DOHH2 (cell line): ENCODE measurements around the gene RAB4B.
"Not testable (repeated sequence)": the region's sequence is repeated elsewhere in the genome, so short reads cannot be mapped to it uniquely, and the experiment has no call there.

Source experiments
- H3F3A ChIP-seq: fragments of 200-600 bp; sonication (generic), shearing (Covaris generic); 2 replicates; pipeline ENCODE4 v1.6.0; 2016; ENCODE audit warnings: antibody characterized with exemption, mild to moderate bottlenecking; ENCODE audit not compliant: control insufficient read depth, insufficient read depth
- H3K27ac ChIP-seq: fragments of 200-600 bp; sonication (generic); 2 replicates; pipeline ENCODE4 v1.5.1; 2014; ENCODE audit warnings: low read depth, mild to moderate bottlenecking, low read length, moderate library complexity
- H3K27me3 ChIP-seq: fragments of 200-600 bp; sonication (generic); 2 replicates; pipeline ENCODE4 v1.6.1; 2014; ENCODE audit warnings: mild to moderate bottlenecking, low read length, mixed read lengths; ENCODE audit not compliant: control insufficient read depth
- H3K36me3 ChIP-seq: fragments of 200-600 bp; sonication (generic); 2 replicates; pipeline ENCODE4 v1.6.1; 2014; ENCODE audit warnings: mild to moderate bottlenecking, low read length, moderate library complexity, mixed read lengths; ENCODE audit not compliant: control insufficient read depth
- H3K4me1 ChIP-seq: fragments of 200-600 bp; sonication (generic); 2 replicates; pipeline ENCODE4 v1.6.1; 2014; ENCODE audit warnings: mild to moderate bottlenecking, low read length, mixed read lengths; ENCODE audit not compliant: control insufficient read depth
- H3K4me2 ChIP-seq: fragments of 200-600 bp; sonication (generic); 2 replicates; pipeline ENCODE4 v1.6.0; 2014; ENCODE audit warnings: mild to moderate bottlenecking, low read length, moderate library complexity
- H3K4me3 ChIP-seq: fragments of 200-600 bp; sonication (generic); 2 replicates; pipeline ENCODE4 v1.5.1; 2014; ENCODE audit warnings: mild to moderate bottlenecking, low read length, mixed read lengths
- H3K79me2 ChIP-seq: fragments of 200-600 bp; sonication (generic); 2 replicates; pipeline ENCODE4 v1.6.1; 2014; ENCODE audit warnings: mild to moderate bottlenecking, low read length, mixed read lengths; ENCODE audit not compliant: control insufficient read depth
- H3K9me2 ChIP-seq: fragments of 200-600 bp; sonication (generic); replicated peaks from 2 replicates; pipeline ENCODE4 v1.6.1; 2014; ENCODE audit warnings: mild to moderate bottlenecking, low read length, mixed read lengths; ENCODE audit not compliant: control insufficient read depth
- H3K9me3 ChIP-seq: fragments of 200-600 bp; sonication (generic); 2 replicates; pipeline ENCODE4 v1.6.1; 2014; ENCODE audit warnings: antibody characterized with exemption, low read length, mixed read lengths; ENCODE audit not compliant: control insufficient read depth, insufficient read depth
- H4K20me1 ChIP-seq: fragments of 200-600 bp; sonication (generic); 2 replicates; pipeline ENCODE4 v1.6.0; 2014; ENCODE audit warnings: low read depth, mild to moderate bottlenecking, antibody characterized with exemption, low read length, moderate library complexity; ENCODE audit not compliant: control insufficient read depth, insufficient read depth
- EZH2phosphoT487 ChIP-seq: fragments of 200-600 bp; sonication (generic); IDR thresholded peaks from 2 replicates; pipeline ENCODE4 v1.6.1; 2017; ENCODE audit warnings: borderline replicate concordance, mild to moderate bottlenecking, antibody characterized with exemption, low read length, moderate library complexity, mixed read lengths
- TF ChIP-seq, protein P1 (sequence below): fragments of 200-600 bp; sonication (generic); IDR thresholded peaks from one replicate; pipeline ENCODE4 v1.5.1; 2014; ENCODE audit warnings: antibody characterized with exemption, mild to moderate bottlenecking, low read depth, low read length; ENCODE audit not compliant: poor library complexity, severe bottlenecking

The RAB4B gene

DNA sequence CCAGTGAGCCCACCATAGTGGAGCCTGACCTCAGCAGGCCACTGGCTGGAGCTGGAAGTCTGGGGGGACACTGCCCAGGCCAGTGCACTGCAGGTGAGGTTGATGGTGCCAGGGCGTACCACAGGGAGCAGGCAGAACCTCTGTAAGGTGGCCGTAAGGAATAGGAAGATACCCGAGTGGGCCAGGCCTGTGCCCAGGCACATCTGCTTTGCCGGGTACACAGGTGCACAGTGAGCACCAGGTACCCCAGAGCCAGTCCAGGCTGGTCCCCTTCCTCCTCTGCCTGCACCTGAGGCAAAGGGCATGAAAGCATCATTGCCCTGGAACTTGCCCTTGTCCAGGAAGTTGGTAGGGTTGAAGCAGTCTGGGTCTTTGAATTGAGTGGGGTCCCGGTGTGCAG lies 30.4 kb downstream of the RAB4B start:
- Histone ChIP-seq H3K4me3 (no peak overlapping the region), H3K36me3 (peaks cover 61% of the 10 kb centered on the region), H3K27me3 (peaks cover 12% of the 10 kb centered on the region), H3F3A (peaks cover 7% of the 10 kb centered on the region), H3K4me2 (no peak overlapping the region), H4K20me1 (peaks cover 30% of the 10 kb centered on the region; the same call in 1 of the 2 replicates), H3K9me2 (no peaks in the 10 kb centered on the region), H3K9me3 (no peaks in the 10 kb centered on the region), H3K27ac (no peak overlapping the region), H3K79me2 (peaks cover 47% of the 10 kb centered on the region), H3K4me1 (peaks cover 53% of the 10 kb centered on the region)
- no peak for TF ChIP-seq EZH2phosphoT487
- TF ChIP-seq, protein P1, sequence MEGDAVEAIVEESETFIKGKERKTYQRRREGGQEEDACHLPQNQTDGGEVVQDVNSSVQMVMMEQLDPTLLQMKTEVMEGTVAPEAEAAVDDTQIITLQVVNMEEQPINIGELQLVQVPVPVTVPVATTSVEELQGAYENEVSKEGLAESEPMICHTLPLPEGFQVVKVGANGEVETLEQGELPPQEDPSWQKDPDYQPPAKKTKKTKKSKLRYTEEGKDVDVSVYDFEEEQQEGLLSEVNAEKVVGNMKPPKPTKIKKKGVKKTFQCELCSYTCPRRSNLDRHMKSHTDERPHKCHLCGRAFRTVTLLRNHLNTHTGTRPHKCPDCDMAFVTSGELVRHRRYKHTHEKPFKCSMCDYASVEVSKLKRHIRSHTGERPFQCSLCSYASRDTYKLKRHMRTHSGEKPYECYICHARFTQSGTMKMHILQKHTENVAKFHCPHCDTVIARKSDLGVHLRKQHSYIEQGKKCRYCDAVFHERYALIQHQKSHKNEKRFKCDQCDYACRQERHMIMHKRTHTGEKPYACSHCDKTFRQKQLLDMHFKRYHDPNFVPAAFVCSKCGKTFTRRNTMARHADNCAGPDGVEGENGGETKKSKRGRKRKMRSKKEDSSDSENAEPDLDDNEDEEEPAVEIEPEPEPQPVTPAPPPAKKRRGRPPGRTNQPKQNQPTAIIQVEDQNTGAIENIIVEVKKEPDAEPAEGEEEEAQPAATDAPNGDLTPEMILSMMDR: no peak

DNA sequence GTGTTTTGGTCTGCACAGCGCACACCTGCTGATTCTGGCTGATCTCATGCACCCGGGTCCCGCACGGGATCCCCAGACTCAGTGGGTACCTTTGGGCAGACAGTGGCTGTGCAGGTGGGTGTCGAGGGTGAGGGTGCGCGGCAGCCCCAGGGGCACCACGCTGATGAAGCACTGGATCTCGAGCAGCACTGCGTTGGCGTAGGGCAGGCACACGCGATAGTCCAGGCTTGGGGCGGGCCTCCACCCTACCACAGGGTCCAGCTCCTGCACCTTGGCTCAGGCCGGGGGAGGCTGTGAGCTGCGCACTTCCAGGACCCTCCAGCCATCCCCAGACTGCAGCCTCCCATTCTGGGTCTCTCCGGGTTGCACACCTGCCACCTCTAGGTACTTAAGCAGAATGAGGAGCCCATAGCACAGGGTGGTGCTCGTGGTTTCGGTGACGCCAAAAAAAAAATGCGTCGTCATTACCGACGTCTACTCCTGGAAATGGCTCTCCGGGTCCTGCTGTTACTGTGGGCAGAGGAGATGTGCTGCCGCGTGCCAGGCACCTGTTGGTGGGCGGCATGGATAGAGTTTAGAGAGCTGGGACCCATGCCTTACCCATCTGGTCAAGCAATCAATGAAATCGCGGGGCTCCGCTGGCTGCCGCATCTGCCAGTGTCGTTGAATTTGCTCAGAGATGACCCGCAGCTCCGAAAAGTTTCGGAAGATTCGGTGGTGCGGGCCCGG lies 31.5 kb downstream of the RAB4B start:
- H3K4me3 ChIP-seq: no peak overlapping the region
- TF ChIP-seq, protein P1: no peak
- no peak for TF ChIP-seq EZH2phosphoT487
- H3K4me2 ChIP-seq: no peak overlapping the region
- H3F3A ChIP-seq: peaks cover 5% of the 10 kb centered on the region
- peaks cover 43% of the 10 kb centered on the region for H3K4me1 ChIP-seq
- H3K27me3 ChIP-seq: peaks cover 17% of the 10 kb centered on the region
- H3K9me3 ChIP-seq: no peaks in the 10 kb centered on the region
- no peak overlapping the region for H3K27ac ChIP-seq
- H3K79me2 ChIP-seq: peaks cover 37% of the 10 kb centered on the region
- peaks cover 54% of the 10 kb centered on the region for H3K36me3 ChIP-seq
- peaks cover 29% of the 10 kb centered on the region; the same call in 1 of the 2 replicates for H4K20me1 ChIP-seq
- H3K9me2 ChIP-seq: no peaks in the 10 kb centered on the region

DNA sequence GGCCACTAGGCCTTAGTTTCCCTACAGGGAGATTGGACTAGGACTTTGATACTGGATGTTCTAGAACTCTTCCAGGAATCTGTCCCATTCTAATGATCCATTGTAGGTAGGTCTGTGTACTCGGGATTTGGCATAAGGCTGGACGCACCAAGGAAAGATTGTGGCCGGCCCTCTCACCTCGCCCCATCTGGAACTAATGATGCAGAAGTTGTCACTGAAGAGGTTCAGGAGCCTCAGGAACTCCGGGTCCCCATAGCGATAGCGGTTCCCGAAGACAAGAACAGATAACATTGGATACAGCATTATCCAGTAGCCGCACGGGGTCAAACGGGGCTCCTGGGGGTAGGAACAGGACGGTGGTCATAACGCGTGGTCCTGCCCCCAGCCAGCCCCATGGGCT lies 32.1 kb downstream of the RAB4B start:
- Histone ChIP-seq H3K9me3 (no peaks in the 10 kb centered on the region), H3K27ac (no peak overlapping the region), H4K20me1 (peaks cover 23% of the 10 kb centered on the region; the same call in 1 of the 2 replicates), H3K4me2 (no peak overlapping the region), H3F3A (peaks cover 3% of the 10 kb centered on the region), H3K4me1 (peaks cover 37% of the 10 kb centered on the region), H3K27me3 (peaks cover 19% of the 10 kb centered on the region), H3K4me3 (no peak overlapping the region), H3K36me3 (peaks cover 48% of the 10 kb centered on the region), H3K79me2 (peaks cover 30% of the 10 kb centered on the region), H3K9me2 (no peaks in the 10 kb centered on the region)
- no peak for TF ChIP-seq EZH2phosphoT487
- TF ChIP-seq, protein P1: no peak

DNA sequence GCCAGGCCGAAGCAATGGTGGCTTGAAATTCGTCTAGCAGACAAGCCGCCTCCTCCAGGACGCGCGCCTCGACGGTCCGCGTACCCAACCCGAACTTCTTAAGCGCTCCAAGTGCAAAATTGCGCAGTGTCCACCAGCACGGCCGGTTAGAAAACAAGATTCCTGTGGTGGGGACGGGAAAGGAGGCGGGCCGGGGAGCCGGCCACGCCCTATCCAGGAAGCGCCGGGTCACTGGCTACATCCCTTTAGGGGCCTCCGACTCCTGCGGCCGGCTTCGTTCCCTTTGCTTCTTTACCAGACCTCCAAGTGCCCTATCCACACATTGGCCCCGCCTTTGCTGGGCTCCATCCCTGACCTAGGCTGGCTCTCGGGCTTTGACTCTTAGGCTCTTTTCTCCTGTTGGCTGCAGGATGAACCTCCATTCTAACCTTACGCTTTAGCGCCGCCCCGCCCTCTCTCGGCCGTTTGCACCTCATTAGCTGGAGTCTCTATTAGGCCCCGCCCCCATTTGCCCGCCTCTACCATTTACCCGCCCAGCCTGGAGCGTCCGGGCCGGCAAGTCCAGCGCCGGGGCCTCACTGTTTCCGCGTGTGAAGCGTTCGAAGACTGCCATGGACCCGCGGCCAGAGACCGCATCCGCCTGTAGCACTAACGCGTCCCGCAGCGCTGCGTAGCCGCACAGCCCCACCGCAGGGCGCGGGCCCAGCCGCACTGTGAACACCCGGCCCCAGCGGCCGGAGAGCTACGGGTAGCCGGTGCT lies 32.8 kb downstream of the RAB4B start:
- Histone ChIP-seq H3K27me3 (peaks cover 21% of the 10 kb centered on the region), H3K36me3 (peaks cover 41% of the 10 kb centered on the region), H3K4me1 (peaks cover 30% of the 10 kb centered on the region), H3K4me3 (peak overlapping the region; percentile 68), H3K4me2 (peak overlapping the region; percentile 72), H4K20me1 (peaks cover 18% of the 10 kb centered on the region; the same call in 1 of the 2 replicates), H3K79me2 (peaks cover 23% of the 10 kb centered on the region)
- H3F3A ChIP-seq, H3K27ac ChIP-seq, H3K9me2 ChIP-seq, H3K9me3 ChIP-seq: not testable (repeated sequence)
